ENCODE results near the gene CASZ1.

DNA sequence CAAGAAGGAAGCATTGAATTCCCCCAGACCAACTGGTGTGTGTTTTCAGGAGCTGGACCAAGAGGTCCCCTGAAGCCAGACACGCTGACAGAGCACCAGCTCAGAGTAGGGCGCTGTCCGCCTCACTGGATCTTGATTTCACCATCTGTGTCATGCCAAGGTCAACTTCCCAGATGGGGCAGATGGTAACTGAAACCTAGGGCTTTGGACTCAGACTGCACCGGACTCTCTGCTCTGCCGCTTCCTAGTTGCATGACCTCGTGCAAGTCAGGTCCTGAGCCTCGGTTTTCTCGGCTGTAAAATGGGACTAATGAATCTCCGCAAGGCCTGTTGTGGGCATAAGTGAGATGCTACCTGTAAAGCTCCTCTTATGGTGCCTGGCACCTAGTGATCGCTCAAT is 17.9 kb upstream of the CASZ1 start:
- TF ChIP-seq, protein P1, sequence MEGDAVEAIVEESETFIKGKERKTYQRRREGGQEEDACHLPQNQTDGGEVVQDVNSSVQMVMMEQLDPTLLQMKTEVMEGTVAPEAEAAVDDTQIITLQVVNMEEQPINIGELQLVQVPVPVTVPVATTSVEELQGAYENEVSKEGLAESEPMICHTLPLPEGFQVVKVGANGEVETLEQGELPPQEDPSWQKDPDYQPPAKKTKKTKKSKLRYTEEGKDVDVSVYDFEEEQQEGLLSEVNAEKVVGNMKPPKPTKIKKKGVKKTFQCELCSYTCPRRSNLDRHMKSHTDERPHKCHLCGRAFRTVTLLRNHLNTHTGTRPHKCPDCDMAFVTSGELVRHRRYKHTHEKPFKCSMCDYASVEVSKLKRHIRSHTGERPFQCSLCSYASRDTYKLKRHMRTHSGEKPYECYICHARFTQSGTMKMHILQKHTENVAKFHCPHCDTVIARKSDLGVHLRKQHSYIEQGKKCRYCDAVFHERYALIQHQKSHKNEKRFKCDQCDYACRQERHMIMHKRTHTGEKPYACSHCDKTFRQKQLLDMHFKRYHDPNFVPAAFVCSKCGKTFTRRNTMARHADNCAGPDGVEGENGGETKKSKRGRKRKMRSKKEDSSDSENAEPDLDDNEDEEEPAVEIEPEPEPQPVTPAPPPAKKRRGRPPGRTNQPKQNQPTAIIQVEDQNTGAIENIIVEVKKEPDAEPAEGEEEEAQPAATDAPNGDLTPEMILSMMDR (IDR thresholded peaks at IDR 0.05): no peak
- no peak for TF ChIP-seq POLR2A (IDR thresholded peaks at IDR 0.05)
- no peak for TF ChIP-seq EP300 (IDR thresholded peaks at IDR 0.05)
